GM23338 (cell line): Measurements from ENCODE around the gene KLHL12. TPM values are rescaled to one million over a fixed set of nuclear protein-coding genes. Genes with fewer than 3 reads are reported as not detected.
A peak's percentile ranks its signal among the peaks of the same experiment; 100 is the strongest.

Experiments used
- ATAC-seq: fragments of 200-7000 bp; cut with Tn5 transposase; 3 replicates; pipeline ENCODE4 v1.9.1; 2020
- DNase-seq: peaks from one replicate; pipeline ENCODE4 v3.0.0-alpha.2; 2015; ENCODE audit warnings: low spot score
- H2AFZ ChIP-seq: fragments of 200-600 bp; sonication (generic); 2 replicates; pipeline ENCODE4 v1.8.0; 2016; ENCODE audit warnings: antibody characterized with exemption, mild to moderate bottlenecking, moderate library complexity
- H3F3A ChIP-seq: fragments of 200-600 bp; sonication (generic); replicated peaks from 2 replicates; pipeline ENCODE4 v1.8.0; 2017; ENCODE audit warnings: antibody characterized with exemption, mixed run types, low read depth
- H3K27ac ChIP-seq: fragments of 200-600 bp; sonication (generic); 2 replicates; pipeline ENCODE4 v1.6.1; 2016; ENCODE audit warnings: low read depth
- H3K27me3 ChIP-seq: fragments of 200-600 bp; sonication (generic); 2 replicates; pipeline ENCODE4 v1.8.0; 2016; ENCODE audit warnings: mild to moderate bottlenecking, mixed run types, moderate library complexity; ENCODE audit not compliant: insufficient read depth
- H3K36me3 ChIP-seq: fragments of 200-600 bp; sonication (generic); 2 replicates; pipeline ENCODE4 v1.8.0; 2016; ENCODE audit warnings: mild to moderate bottlenecking; ENCODE audit not compliant: insufficient read depth
- H3K4me1 ChIP-seq: fragments of 200-600 bp; sonication (generic); 2 replicates; pipeline ENCODE4 v1.8.0; 2016; ENCODE audit warnings: mild to moderate bottlenecking, moderate library complexity; ENCODE audit not compliant: insufficient read depth
- H3K4me2 ChIP-seq: fragments of 200-600 bp; sonication (generic); 2 replicates; pipeline ENCODE4 v1.7.1; 2017; ENCODE audit warnings: mixed run types
- H3K4me3 ChIP-seq: fragments of 200-600 bp; sonication (generic); 2 replicates; pipeline ENCODE4 v1.6.1; 2016; ENCODE audit warnings: mixed run types
- H3K79me2 ChIP-seq: fragments of 200-600 bp; sonication (generic); replicated peaks from 2 replicates; pipeline ENCODE4 v1.8.0; 2017; ENCODE audit warnings: mild to moderate bottlenecking; ENCODE audit not compliant: insufficient read depth
- H3K9me2 ChIP-seq: fragments of 200-600 bp; sonication (generic); 2 replicates; pipeline ENCODE4 v1.8.0; 2017; ENCODE audit not compliant: insufficient read depth
- H4K20me1 ChIP-seq: fragments of 200-600 bp; sonication (generic); replicated peaks from 2 replicates; pipeline ENCODE4 v1.8.0; 2017; ENCODE audit warnings: mild to moderate bottlenecking; ENCODE audit not compliant: insufficient read depth
- H3K27ac Mint-ChIP-seq: 2 replicates; pipeline ENCODE4 v1.8.0; 2020; ENCODE audit warnings: inconsistent platforms, mild to moderate bottlenecking, moderate library complexity, mixed read lengths
- H3K27me3 Mint-ChIP-seq: 3 replicates; pipeline ENCODE4 v1.8.0; 2022; ENCODE audit warnings: low read depth, mild to moderate bottlenecking, moderate library complexity, mixed read lengths, inconsistent platforms; ENCODE audit not compliant: insufficient read depth, poor library complexity
- H3K36me3 Mint-ChIP-seq: 3 replicates; pipeline ENCODE4 v1.8.0; 2021; ENCODE audit warnings: low read depth, mild to moderate bottlenecking, inconsistent platforms, moderate library complexity, mixed read lengths
- H3K4me1 Mint-ChIP-seq: 3 replicates; pipeline ENCODE4 v1.8.0; 2020; ENCODE audit warnings: mild to moderate bottlenecking, inconsistent platforms, mixed read lengths
- H3K4me3 Mint-ChIP-seq: 3 replicates; pipeline ENCODE4 v1.8.0; 2021; ENCODE audit warnings: moderate library complexity, mild to moderate bottlenecking, inconsistent platforms, mixed read lengths
- H3K9me3 Mint-ChIP-seq: 3 replicates; pipeline ENCODE4 v1.8.0; 2020; ENCODE audit warnings: moderate library complexity, mild to moderate bottlenecking, inconsistent platforms, mixed read lengths
- CREB1 ChIP-seq: fragments of 250-450 bp; sonication (Bioruptor Pico); IDR thresholded peaks from 2 replicates; pipeline ENCODE4 v1.5.0; 2020; ENCODE audit warnings: low read depth, mild to moderate bottlenecking, moderate library complexity
- EZH2 ChIP-seq: fragments of 200-600 bp; sonication (generic); IDR thresholded peaks from one replicate; pipeline ENCODE4 v1.8.0; 2017; ENCODE audit warnings: antibody characterized with exemption, mild to moderate bottlenecking, low read depth; ENCODE audit not compliant: unreplicated experiment
- EZH2phosphoT487 ChIP-seq: fragments of 200-600 bp; sonication (generic); IDR thresholded peaks from one replicate; pipeline ENCODE4 v1.8.1; 2018; ENCODE audit warnings: antibody characterized with exemption; ENCODE audit not compliant: unreplicated experiment
- JUNB ChIP-seq: IDR thresholded peaks from one replicate; pipeline ENCODE4 v1.6.1; 2016; ENCODE audit warnings: antibody characterized with exemption; ENCODE audit not compliant: unreplicated experiment
- NANOG ChIP-seq: IDR thresholded peaks from 2 replicates; pipeline ENCODE4 v1.6.1; 2016; ENCODE audit warnings: antibody characterized with exemption, borderline replicate concordance
- POLR2AphosphoS5 ChIP-seq: IDR thresholded peaks from 2 replicates; pipeline ENCODE4 v1.6.1; 2016; ENCODE audit warnings: antibody characterized with exemption, low read depth
- STAT1 ChIP-seq: IDR thresholded peaks from one replicate; pipeline ENCODE4 v1.6.1; 2016; ENCODE audit warnings: antibody characterized with exemption; ENCODE audit not compliant: unreplicated experiment
- ZNF114 ChIP-seq: fragments of 250-450 bp; sonication (Bioruptor Pico); IDR thresholded peaks from 2 replicates; pipeline ENCODE4 v1.5.0; 2020; ENCODE audit warnings: mild to moderate bottlenecking, moderate library complexity
- ZNF331 ChIP-seq: fragments of 250-450 bp; sonication (Bioruptor Pico); IDR thresholded peaks from 2 replicates; pipeline ENCODE4 v1.5.0; 2020; ENCODE audit warnings: low read depth, mild to moderate bottlenecking, moderate library complexity
- polyA plus RNA-seq: library from polyadenylated mRNA; unstranded; fragments of >200 nt; fragmentation: Nextera tagmentation; extraction: Ambion mirVana; gene quantifications from 2 replicates; pipeline ENCODE4 v1.2.1, GENCODE V29; 2016
- total RNA-seq: library from RNA; depleted of rRNA; stranded (reverse); fragments of >200 nt; shearing (Covaris generic); gene quantifications from 2 replicates; pipeline ENCODE4 v1.2.3, GENCODE V29; 2014
- TF ChIP-seq, protein P1 (sequence below): fragments of 250-450 bp; sonication (Bioruptor Pico); IDR thresholded peaks from 2 replicates; pipeline ENCODE4 v1.5.0; 2020; ENCODE audit warnings: mild to moderate bottlenecking, moderate library complexity
- TF ChIP-seq, protein P2 (sequence below), 2 experiments: fragments of 200-600 bp in 1 of 2; sonication (generic) in 1 of 2; conservative IDR thresholded peaks; 2 replicates each; pipeline versions ENCODE4 v1.5.1 to v1.6.1; 2016 to 2017; ENCODE audit warnings: antibody characterized with exemption in 2 of 2, low read depth in 2 of 2, mild to moderate bottlenecking in 2 of 2, moderate library complexity in 1 of 2
- TF ChIP-seq, protein P3 (sequence below): IDR thresholded peaks from one replicate; pipeline ENCODE4 v1.6.1; 2018; ENCODE audit warnings: antibody characterized with exemption; ENCODE audit not compliant: unreplicated experiment
- TF ChIP-seq, protein P4 (sequence below): IDR thresholded peaks from 2 replicates; pipeline ENCODE4 v1.6.1; 2016; ENCODE audit warnings: antibody characterized with exemption

The KLHL12 gene
- total and polyA plus RNA-seq, 2 experiments from 2014 or later: 14.6 to 27.5 TPM

DNA sequence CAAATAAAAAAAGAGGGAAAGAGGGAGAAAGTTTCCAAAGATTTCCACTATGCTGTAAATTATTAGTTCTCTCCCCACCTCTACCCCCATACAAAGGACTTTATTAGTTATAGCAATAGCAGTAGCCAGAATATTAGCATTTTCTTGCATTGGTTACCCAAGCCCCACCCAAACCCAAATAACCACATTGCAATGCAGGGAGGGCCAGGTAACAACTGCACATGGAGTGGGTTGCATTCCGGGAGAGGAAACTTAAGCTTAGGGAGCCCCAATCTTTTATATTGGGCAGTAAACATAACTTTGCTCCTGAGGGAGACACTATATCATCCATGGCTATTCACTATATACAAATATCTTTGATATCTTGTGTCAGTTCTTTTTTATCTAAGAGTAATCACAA, 25.1 kb upstream of the KLHL12 start:
- H3K27me3 Mint-ChIP-seq: no peaks in the 10 kb centered on the region
- H3K4me1 Mint-ChIP-seq: peaks cover 8% of the 10 kb centered on the region
- DNase-seq: peak; percentile 12
- TF ChIP-seq POLR2AphosphoS5 (no peak), EZH2 (no peak), STAT1 (no peak), CREB1 (CRISPR knock-in tag) (no peak), JUNB (no peak), ZNF331 (no peak), NANOG (no peak), EZH2phosphoT487 (no peak), ZNF114 (no peak)
- TF ChIP-seq, protein P1, sequence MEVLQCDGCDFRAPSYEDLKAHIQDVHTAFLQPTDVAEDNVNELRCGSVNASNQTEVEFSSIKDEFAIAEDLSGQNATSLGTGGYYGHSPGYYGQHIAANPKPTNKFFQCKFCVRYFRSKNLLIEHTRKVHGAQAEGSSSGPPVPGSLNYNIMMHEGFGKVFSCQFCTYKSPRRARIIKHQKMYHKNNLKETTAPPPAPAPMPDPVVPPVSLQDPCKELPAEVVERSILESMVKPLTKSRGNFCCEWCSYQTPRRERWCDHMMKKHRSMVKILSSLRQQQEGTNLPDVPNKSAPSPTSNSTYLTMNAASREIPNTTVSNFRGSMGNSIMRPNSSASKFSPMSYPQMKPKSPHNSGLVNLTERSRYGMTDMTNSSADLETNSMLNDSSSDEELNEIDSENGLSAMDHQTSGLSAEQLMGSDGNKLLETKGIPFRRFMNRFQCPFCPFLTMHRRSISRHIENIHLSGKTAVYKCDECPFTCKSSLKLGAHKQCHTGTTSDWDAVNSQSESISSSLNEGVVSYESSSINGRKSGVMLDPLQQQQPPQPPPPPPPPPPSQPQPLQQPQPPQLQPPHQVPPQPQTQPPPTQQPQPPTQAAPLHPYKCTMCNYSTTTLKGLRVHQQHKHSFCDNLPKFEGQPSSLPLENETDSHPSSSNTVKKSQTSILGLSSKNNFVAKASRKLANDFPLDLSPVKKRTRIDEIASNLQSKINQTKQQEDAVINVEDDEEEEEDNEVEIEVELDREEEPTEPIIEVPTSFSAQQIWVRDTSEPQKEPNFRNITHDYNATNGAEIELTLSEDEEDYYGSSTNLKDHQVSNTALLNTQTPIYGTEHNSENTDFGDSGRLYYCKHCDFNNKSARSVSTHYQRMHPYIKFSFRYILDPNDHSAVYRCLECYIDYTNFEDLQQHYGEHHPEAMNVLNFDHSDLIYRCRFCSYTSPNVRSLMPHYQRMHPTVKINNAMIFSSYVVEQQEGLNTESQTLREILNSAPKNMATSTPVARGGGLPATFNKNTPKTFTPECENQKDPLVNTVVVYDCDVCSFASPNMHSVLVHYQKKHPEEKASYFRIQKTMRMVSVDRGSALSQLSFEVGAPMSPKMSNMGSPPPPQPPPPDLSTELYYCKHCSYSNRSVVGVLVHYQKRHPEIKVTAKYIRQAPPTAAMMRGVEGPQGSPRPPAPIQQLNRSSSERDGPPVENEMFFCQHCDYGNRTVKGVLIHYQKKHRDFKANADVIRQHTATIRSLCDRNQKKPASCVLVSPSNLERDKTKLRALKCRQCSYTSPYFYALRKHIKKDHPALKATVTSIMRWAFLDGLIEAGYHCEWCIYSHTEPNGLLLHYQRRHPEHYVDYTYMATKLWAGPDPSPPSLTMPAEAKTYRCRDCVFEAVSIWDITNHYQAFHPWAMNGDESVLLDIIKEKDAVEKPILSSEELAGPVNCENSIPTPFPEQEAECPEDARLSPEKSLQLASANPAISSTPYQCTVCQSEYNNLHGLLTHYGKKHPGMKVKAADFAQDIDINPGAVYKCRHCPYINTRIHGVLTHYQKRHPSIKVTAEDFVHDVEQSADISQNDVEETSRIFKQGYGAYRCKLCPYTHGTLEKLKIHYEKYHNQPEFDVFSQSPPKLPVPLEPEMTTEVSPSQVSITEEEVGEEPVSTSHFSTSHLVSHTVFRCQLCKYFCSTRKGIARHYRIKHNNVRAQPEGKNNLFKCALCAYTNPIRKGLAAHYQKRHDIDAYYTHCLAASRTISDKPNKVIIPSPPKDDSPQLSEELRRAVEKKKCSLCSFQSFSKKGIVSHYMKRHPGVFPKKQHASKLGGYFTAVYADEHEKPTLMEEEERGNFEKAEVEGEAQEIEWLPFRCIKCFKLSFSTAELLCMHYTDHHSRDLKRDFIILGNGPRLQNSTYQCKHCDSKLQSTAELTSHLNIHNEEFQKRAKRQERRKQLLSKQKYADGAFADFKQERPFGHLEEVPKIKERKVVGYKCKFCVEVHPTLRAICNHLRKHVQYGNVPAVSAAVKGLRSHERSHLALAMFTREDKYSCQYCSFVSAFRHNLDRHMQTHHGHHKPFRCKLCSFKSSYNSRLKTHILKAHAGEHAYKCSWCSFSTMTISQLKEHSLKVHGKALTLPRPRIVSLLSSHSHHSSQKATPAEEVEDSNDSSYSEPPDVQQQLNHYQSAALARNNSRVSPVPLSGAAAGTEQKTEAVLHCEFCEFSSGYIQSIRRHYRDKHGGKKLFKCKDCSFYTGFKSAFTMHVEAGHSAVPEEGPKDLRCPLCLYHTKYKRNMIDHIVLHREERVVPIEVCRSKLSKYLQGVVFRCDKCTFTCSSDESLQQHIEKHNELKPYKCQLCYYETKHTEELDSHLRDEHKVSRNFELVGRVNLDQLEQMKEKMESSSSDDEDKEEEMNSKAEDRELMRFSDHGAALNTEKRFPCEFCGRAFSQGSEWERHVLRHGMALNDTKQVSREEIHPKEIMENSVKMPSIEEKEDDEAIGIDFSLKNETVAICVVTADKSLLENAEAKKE (CRISPR knock-in tag): no peak
- TF ChIP-seq, protein P2, sequence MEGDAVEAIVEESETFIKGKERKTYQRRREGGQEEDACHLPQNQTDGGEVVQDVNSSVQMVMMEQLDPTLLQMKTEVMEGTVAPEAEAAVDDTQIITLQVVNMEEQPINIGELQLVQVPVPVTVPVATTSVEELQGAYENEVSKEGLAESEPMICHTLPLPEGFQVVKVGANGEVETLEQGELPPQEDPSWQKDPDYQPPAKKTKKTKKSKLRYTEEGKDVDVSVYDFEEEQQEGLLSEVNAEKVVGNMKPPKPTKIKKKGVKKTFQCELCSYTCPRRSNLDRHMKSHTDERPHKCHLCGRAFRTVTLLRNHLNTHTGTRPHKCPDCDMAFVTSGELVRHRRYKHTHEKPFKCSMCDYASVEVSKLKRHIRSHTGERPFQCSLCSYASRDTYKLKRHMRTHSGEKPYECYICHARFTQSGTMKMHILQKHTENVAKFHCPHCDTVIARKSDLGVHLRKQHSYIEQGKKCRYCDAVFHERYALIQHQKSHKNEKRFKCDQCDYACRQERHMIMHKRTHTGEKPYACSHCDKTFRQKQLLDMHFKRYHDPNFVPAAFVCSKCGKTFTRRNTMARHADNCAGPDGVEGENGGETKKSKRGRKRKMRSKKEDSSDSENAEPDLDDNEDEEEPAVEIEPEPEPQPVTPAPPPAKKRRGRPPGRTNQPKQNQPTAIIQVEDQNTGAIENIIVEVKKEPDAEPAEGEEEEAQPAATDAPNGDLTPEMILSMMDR (conservative IDR thresholded peaks at IDR 0.05; ENCODE audit: low read depth in 2 of 2): no peak
- TF ChIP-seq, protein P3, sequence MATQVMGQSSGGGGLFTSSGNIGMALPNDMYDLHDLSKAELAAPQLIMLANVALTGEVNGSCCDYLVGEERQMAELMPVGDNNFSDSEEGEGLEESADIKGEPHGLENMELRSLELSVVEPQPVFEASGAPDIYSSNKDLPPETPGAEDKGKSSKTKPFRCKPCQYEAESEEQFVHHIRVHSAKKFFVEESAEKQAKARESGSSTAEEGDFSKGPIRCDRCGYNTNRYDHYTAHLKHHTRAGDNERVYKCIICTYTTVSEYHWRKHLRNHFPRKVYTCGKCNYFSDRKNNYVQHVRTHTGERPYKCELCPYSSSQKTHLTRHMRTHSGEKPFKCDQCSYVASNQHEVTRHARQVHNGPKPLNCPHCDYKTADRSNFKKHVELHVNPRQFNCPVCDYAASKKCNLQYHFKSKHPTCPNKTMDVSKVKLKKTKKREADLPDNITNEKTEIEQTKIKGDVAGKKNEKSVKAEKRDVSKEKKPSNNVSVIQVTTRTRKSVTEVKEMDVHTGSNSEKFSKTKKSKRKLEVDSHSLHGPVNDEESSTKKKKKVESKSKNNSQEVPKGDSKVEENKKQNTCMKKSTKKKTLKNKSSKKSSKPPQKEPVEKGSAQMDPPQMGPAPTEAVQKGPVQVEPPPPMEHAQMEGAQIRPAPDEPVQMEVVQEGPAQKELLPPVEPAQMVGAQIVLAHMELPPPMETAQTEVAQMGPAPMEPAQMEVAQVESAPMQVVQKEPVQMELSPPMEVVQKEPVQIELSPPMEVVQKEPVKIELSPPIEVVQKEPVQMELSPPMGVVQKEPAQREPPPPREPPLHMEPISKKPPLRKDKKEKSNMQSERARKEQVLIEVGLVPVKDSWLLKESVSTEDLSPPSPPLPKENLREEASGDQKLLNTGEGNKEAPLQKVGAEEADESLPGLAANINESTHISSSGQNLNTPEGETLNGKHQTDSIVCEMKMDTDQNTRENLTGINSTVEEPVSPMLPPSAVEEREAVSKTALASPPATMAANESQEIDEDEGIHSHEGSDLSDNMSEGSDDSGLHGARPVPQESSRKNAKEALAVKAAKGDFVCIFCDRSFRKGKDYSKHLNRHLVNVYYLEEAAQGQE: no peak
- TF ChIP-seq, protein P4, sequence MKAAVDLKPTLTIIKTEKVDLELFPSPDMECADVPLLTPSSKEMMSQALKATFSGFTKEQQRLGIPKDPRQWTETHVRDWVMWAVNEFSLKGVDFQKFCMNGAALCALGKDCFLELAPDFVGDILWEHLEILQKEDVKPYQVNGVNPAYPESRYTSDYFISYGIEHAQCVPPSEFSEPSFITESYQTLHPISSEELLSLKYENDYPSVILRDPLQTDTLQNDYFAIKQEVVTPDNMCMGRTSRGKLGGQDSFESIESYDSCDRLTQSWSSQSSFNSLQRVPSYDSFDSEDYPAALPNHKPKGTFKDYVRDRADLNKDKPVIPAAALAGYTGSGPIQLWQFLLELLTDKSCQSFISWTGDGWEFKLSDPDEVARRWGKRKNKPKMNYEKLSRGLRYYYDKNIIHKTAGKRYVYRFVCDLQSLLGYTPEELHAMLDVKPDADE: no peak
- no peak overlapping the region for H3K4me3 Mint-ChIP-seq
- no peaks in the 10 kb centered on the region for H3K9me3 Mint-ChIP-seq
- no peak overlapping the region for H2AFZ ChIP-seq
- peaks cover 52% of the 10 kb centered on the region for H4K20me1 ChIP-seq
- no peaks in the 10 kb centered on the region for H3K27me3 ChIP-seq
- H3F3A ChIP-seq: no peaks in the 10 kb centered on the region
- peaks cover 21% of the 10 kb centered on the region; the same call in 1 of the 2 replicates for H3K36me3 ChIP-seq
- no peak overlapping the region for H3K27ac Mint-ChIP-seq
- H3K36me3 Mint-ChIP-seq: peaks cover 26% of the 10 kb centered on the region
- H3K4me1 ChIP-seq: peaks cover 2% of the 10 kb centered on the region; the same call in 1 of the 2 replicates
- no peak overlapping the region for H3K4me3 ChIP-seq
- H3K27ac ChIP-seq: no peak overlapping the region
- ATAC-seq: no peak
- no peak overlapping the region for H3K4me2 ChIP-seq
- H3K9me2 ChIP-seq: no peaks in the 10 kb centered on the region
- H3K79me2 ChIP-seq: peaks cover 63% of the 10 kb centered on the region
